ENCODE results near the gene DLST. TPM values are rescaled to one million over a fixed set of nuclear protein-coding genes. Genes with fewer than 3 reads are reported as not detected.
A peak's percentile ranks its signal among the peaks of the same experiment; 100 is the strongest.

The DLST gene
- total RNA-seq, 2 experiments from 2014 or later: 106 to 108 TPM

- H3K36me3 Mint-ChIP-seq (ENCODE audit: low read depth): no peaks in the 10 kb centered on the region
- ChIA-PET POLR2A (interaction anchor here (0.8 to 4.9 kb wide), 4 partner anchors 9 to 43 kb away, joined by 3 to 42 read pairs (median 8); partner anchors contain the start of genes DLST and PROX2), CTCF (interaction anchor here (1.0 to 8.9 kb wide), 7 partner anchors 10 to 224 kb away, joined by 4 to 285 read pairs (median 64); partner anchors contain the start of gene PROX2)
- no peaks in the 10 kb centered on the region for H3K27me3 Mint-ChIP-seq
- no peak for DNase-seq
- no peak overlapping the region for H3K4me3 Mint-ChIP-seq
- peaks cover 19% of the 10 kb centered on the region for H3K4me1 Mint-ChIP-seq
- H3K27ac Mint-ChIP-seq: no peak overlapping the region
- H3K9me3 Mint-ChIP-seq: no peaks in the 10 kb centered on the region
Measured at GRCh38 chr14:74863274-74863673, 18.4 kb upstream of the DLST start.

DNA sequence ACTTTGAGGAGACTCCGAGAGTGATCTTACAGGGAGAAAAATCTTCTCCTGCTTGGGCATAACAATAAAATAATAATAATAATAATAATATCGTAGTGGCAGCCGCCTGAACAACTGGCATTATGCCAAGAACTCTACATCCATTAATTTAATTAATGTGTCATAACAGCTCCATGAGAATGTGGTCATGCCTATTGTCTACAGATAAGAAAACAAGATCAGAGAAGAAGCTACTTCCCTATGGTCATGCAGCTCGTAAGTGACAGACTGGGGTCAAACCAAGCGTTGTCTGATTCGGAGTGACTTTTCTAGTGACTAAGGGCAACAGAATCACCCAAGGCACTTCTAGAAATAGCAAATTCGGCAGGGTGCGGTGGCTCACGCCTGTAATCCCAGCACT is 17.5 kb upstream of the DLST start:
- CTCF ChIA-PET: interaction anchor here (1.4 to 8.9 kb wide), 5 partner anchors 11 to 223 kb away, joined by 4 to 285 read pairs (median 99); partner anchors contain the start of gene PROX2
- Mint-ChIP-seq H3K27me3 (no peaks in the 10 kb centered on the region), H3K4me3 (no peak overlapping the region), H3K27ac (no peak overlapping the region), H3K9me3 (no peaks in the 10 kb centered on the region), H3K4me1 (peaks cover 19% of the 10 kb centered on the region), H3K36me3 (ENCODE audit: low read depth) (no peaks in the 10 kb centered on the region)
- DNase-seq: no peak
- POLR2A ChIA-PET: interaction anchor here (4.9 kb wide), 1 partner anchor 18 kb away, joined by 42 read pairs; the partner anchor contains the start of gene DLST

DNA sequence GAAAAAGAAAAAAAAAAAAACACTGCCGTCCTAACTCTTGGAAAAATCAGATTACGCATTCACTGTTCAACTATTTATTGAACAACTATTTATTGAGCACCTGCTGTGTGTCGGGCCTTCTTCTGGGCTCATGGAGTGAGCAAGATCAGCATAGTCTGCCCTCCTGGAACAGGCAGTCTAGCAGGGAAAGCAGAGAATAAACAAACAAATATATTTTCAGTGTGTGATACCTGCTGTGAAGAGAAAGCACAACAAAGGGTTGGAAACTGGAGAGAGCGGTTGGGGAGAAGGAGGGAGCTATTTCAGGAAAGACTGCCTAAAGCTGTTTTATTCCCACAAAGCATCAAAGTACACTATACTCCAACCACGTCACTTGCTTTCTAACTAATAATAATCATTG is 16.6 kb upstream of the DLST start:
- H3K4me3 Mint-ChIP-seq: no peak overlapping the region
- DNase-seq: no peak
- H3K27ac Mint-ChIP-seq: no peak overlapping the region
- ChIA-PET POLR2A (interaction anchor here (4.9 kb wide), 1 partner anchor 17 kb away, joined by 42 read pairs; the partner anchor contains the start of gene DLST), CTCF (interaction anchor here (6.1 to 8.9 kb wide), 2 partner anchors 33 to 40 kb away, joined by 64 to 285 read pairs; no protein-coding TSS in a partner anchor)
- no peaks in the 10 kb centered on the region for H3K9me3 Mint-ChIP-seq
- peaks cover 19% of the 10 kb centered on the region for H3K4me1 Mint-ChIP-seq
- H3K27me3 Mint-ChIP-seq: no peaks in the 10 kb centered on the region
- no peaks in the 10 kb centered on the region for H3K36me3 Mint-ChIP-seq (ENCODE audit: low read depth)

- Mint-ChIP-seq H3K27ac (no peak overlapping the region), H3K36me3 (ENCODE audit: low read depth) (no peaks in the 10 kb centered on the region), H3K27me3 (no peaks in the 10 kb centered on the region), H3K9me3 (no peaks in the 10 kb centered on the region), H3K4me1 (peaks cover 19% of the 10 kb centered on the region), H3K4me3 (no peak overlapping the region)
- CTCF ChIA-PET: interaction anchor here (1.0 to 5.5 kb wide), 6 partner anchors 14 to 258 kb away, joined by 3 to 53 read pairs (median 5); partner anchors contain the start of gene DLST
- POLR2A ChIA-PET: interaction anchor here (1.9 to 3.2 kb wide), 2 partner anchors 9 to 14 kb away, joined by 7 to 54 read pairs; partner anchors contain the start of genes DLST and PROX2
- DNase-seq: no peak
Measured at GRCh38 chr14:74866708-74867389, 14.9 kb upstream of the DLST start.

- DNase-seq: peak; percentile 78
- Mint-ChIP-seq H3K36me3 (ENCODE audit: low read depth) (no peaks in the 10 kb centered on the region), H3K27me3 (no peaks in the 10 kb centered on the region), H3K27ac (peak overlapping the region; percentile 55), H3K4me1 (peaks cover 19% of the 10 kb centered on the region), H3K4me3 (no peak overlapping the region), H3K9me3 (no peaks in the 10 kb centered on the region)
- ChIA-PET POLR2A (interaction anchor here (0.8 to 3.2 kb wide), 6 partner anchors 9 to 81 kb away, joined by 3 to 54 read pairs (median 4); partner anchors contain the start of genes DLST and PROX2), CTCF (interaction anchor here (1.0 to 5.5 kb wide), 10 partner anchors 8 to 259 kb away, joined by 3 to 53 read pairs (median 5); partner anchors contain the start of genes DLST and PROX2)
Measured at GRCh38 chr14:74867673-74868072, 14.0 kb upstream of the DLST start.

- no peaks in the 10 kb centered on the region for H3K9me3 Mint-ChIP-seq
- no peaks in the 10 kb centered on the region for H3K27me3 Mint-ChIP-seq
- no peak overlapping the region for H3K4me3 Mint-ChIP-seq
- ChIA-PET CTCF (interaction anchor here (1.4 to 5.5 kb wide), 5 partner anchors 9 to 37 kb away, joined by 4 to 53 read pairs (median 15); partner anchors contain the start of gene DLST), POLR2A (interaction anchor here (0.9 to 3.2 kb wide), 4 partner anchors 13 to 80 kb away, joined by 3 to 54 read pairs (median 4); partner anchors contain the start of gene DLST)
- DNase-seq: no peak
- H3K4me1 Mint-ChIP-seq: peaks cover 19% of the 10 kb centered on the region
- H3K27ac Mint-ChIP-seq: no peak overlapping the region
- no peaks in the 10 kb centered on the region for H3K36me3 Mint-ChIP-seq (ENCODE audit: low read depth)
Measured at GRCh38 chr14:74868739-74869138, 13.0 kb upstream of the DLST start.

DNA sequence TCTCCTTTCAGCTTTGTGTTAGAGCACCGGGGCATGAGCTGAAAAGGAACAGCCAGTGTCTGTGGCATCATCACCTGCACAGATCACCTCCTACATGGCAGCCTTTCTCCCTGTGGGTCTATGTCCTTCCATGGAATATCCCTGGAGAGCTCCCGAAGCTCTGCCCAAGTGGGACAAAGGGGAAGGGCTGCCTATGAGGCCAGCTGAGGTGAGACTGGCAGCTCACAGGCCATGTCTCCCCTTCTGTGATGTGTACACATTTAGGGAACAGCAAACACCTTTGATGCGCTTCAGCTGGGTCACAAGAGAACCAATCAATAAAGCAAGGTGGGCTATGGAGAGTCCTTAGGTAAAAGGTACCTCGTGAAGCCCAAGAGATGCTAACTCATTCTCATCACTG is 9.9 kb upstream of the DLST start:
- no peaks in the 10 kb centered on the region for H3K9me3 Mint-ChIP-seq
- no peaks in the 10 kb centered on the region for H3K27me3 Mint-ChIP-seq
- no peak overlapping the region for H3K4me3 Mint-ChIP-seq
- no peaks in the 10 kb centered on the region for H3K36me3 Mint-ChIP-seq (ENCODE audit: low read depth)
- POLR2A ChIA-PET: interaction anchor here (1.1 to 4.0 kb wide), 4 partner anchors 9 to 305 kb away, joined by 3 to 26 read pairs (median 7); partner anchors contain the start of genes DLST and TMED10
- peaks cover 28% of the 10 kb centered on the region for H3K4me1 Mint-ChIP-seq
- H3K27ac Mint-ChIP-seq: no peak overlapping the region
- DNase-seq: no peak
- CTCF ChIA-PET: interaction anchor here (0.7 to 9.9 kb wide), 5 partner anchors 9 to 255 kb away, joined by 3 to 115 read pairs (median 5); partner anchors contain the start of genes DLST and NEK9

DNA sequence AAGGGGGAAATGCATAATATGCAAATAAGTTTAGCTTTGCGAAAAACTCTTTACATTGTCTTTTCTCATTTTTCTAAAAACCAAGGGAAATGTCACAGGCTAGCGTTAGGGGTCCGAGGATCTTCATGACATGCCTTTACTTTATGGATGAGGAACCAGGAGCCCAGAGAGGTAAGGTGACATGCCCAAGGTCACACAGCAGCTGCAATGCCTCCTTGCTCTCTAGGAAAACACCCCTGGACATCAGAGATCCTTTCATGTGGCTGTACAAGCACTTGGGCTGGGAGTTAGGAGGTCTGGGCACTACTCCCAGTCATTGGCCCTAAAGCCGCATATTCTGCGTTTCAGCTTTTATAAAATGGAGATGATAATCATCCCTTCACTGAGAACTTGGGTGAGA is 6.5 kb upstream of the DLST start:
- no peak for DNase-seq
- Mint-ChIP-seq H3K4me3 (no peak overlapping the region), H3K4me1 (peaks cover 23% of the 10 kb centered on the region), H3K27me3 (no peaks in the 10 kb centered on the region), H3K36me3 (ENCODE audit: low read depth) (no peaks in the 10 kb centered on the region), H3K9me3 (no peaks in the 10 kb centered on the region), H3K27ac (no peak overlapping the region)
- ChIA-PET CTCF (interaction anchor here (0.8 to 9.9 kb wide), 8 partner anchors 14 to 267 kb away, joined by 3 to 115 read pairs (median 3); no protein-coding TSS in a partner anchor), POLR2A (no interaction called here)

DNA sequence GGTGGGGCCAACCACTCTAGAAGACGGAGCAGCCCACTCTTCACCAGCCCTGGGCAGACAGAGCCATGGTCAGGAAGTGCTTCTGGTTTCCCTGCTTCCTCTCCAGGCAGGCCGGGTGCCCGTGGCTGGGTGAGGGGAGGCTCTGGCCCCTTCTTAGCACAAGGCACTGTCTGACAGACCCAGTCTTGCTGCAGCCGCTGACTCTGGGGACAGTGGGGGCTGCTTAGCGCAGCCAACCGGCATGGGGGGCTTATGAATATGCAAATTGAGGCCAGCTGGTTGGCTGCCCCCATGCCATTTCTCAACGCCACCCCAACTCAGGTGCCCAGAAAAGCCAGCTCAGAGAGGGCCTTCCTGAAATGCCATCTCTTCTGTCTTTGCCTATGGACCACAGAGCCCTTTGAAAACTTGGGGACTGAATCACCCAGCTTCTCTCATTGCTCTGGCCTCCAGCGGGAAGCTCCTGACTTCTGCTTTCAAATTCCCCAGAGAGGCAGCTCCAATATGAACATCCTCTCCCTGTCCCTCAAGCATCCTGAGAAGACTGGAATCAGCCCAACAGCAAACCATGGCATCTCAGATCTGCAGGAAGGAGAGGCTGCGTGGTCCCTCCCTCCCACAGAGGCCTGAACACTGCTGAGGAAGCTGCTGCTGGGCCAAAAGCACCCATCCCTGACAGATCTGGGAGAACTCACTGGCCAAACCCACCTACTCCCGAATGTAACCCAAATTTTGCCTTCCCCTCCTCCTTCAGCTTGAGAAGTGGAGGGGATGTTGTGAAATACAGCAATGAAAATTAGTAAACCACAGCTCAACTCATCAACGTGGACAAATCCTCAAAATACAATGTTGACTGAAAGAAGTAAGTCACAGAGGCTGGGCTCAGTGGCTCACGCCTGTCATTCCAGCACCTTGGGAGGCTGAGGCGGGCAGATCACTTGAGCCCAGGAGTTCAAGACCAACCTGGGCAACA is 5.5 kb upstream of the DLST start, which contains the start of gene PROX2:
Gene PROX2 (minus strand): TSS at position 205 of the 973 bp plus-strand sequence. CDS start 12,311 bp downstream, outside the sequence.
- POLR2A ChIA-PET: interaction anchor here (1.1 to 1.7 kb wide), 5 partner anchors 9 to 127 kb away, joined by 3 to 7 read pairs (median 4); partner anchors contain the start of gene EIF2B2
- CTCF ChIA-PET: interaction anchor here (1.2 to 9.9 kb wide), 7 partner anchors 8 to 188 kb away, joined by 3 to 115 read pairs (median 6); partner anchors contain the start of gene ACYP1
- Mint-ChIP-seq H3K4me1 (peaks cover 32% of the 10 kb centered on the region), H3K36me3 (ENCODE audit: low read depth) (no peaks in the 10 kb centered on the region), H3K27me3 (no peaks in the 10 kb centered on the region), H3K4me3 (no peak within 1 kb of the TSS), H3K9me3 (no peaks in the 10 kb centered on the region), H3K27ac (peak within 1 kb of the TSS; percentile 7)
- peak; percentile 24 for DNase-seq

- H3K4me1 Mint-ChIP-seq: peaks cover 56% of the 10 kb centered on the region
- H3K27me3 Mint-ChIP-seq: no peaks in the 10 kb centered on the region
- no peak overlapping the region for H3K27ac Mint-ChIP-seq
- H3K36me3 Mint-ChIP-seq (ENCODE audit: low read depth): peaks cover 23% of the 10 kb centered on the region
- H3K9me3 Mint-ChIP-seq: no peaks in the 10 kb centered on the region
- ChIA-PET POLR2A (interaction anchor here (4.1 to 5.3 kb wide), 2 partner anchors 12 to 27 kb away, joined by 34 to 54 read pairs; no protein-coding TSS in a partner anchor), CTCF (interaction anchor here (0.6 to 9.9 kb wide), 7 partner anchors 10 to 251 kb away, joined by 3 to 115 read pairs (median 4); no protein-coding TSS in a partner anchor)
- H3K4me3 Mint-ChIP-seq: peak overlapping the region; percentile 0
- no peak for DNase-seq
Measured at GRCh38 chr14:74879427-74880182, 2.1 kb upstream of the DLST start.

All from activated CD4-positive, alpha-beta memory T cell treated with anti-CD3 and anti-CD28 coated beads, Interleukin-2, amount 10 ng/mL, durations not matched to agents 7 days and 5 days (primary cell).